ENCODE measurements around the gene MPV17L2. TPM values are rescaled to one million over a fixed set of nuclear protein-coding genes. Genes with fewer than 3 reads are reported as not detected.

The MPV17L2 gene
- total and polyA plus RNA-seq, 10 of the 15 experiments (the other 5 are each of a cell fraction or from before 2014, with no cell fraction given), result 5.1 to 57.2 (median 22.9) TPM

DNA sequence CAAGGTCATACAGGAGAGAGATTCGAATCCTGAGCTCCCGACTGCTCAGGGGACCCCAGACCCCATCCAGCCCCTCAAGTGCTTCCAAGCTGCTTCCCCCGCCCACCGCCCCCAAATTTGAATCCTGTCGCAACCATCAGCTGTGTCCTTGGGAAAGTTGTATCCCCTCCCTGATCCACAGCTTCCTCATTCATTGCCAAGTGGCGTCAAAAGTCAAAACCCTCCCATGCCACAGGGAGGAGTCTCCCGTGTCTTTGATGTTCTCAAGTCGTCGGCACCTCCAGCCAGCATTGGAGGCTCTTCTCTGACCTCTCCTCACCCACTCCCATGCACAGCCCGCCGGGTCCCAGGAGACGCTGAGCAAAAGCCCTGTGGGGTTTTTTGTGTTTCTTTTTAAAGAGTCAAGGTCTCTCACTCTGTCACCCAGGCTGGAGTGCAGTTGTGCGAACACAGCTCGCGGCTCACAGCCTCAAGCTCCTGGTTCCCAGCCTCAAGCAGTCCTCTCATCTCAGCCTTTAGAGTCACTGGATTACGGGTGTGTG is 22.2 kb upstream of the MPV17L2 start (continued):
- TF ChIP-seq, protein P1, sequence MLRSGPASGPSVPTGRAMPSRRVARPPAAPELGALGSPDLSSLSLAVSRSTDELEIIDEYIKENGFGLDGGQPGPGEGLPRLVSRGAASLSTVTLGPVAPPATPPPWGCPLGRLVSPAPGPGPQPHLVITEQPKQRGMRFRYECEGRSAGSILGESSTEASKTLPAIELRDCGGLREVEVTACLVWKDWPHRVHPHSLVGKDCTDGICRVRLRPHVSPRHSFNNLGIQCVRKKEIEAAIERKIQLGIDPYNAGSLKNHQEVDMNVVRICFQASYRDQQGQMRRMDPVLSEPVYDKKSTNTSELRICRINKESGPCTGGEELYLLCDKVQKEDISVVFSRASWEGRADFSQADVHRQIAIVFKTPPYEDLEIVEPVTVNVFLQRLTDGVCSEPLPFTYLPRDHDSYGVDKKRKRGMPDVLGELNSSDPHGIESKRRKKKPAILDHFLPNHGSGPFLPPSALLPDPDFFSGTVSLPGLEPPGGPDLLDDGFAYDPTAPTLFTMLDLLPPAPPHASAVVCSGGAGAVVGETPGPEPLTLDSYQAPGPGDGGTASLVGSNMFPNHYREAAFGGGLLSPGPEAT (IDR thresholded peaks at IDR 0.05; ENCODE audit: low read depth), result peak; percentile 58; the same call in 1 of the 2 replicates
- peak; percentile 88 to 92 for TF ChIP-seq IKZF2 (IDR thresholded peaks at IDR 0.05)
- TF ChIP-seq STAT1 (conservative IDR thresholded peaks at IDR 0.05), result peak; percentile 68; the same call in 1 of the 2 replicates
- 0 out of 2 replicates have a peak, but pooled peaks have one; percentile 63 for TF ChIP-seq TBL1XR1 (IDR thresholded peaks at IDR 0.05; ENCODE audit: low read depth, low read length)
- peak; percentile 73 for TF ChIP-seq ZNF687 (IDR thresholded peaks at IDR 0.05)
- no peak for TF ChIP-seq PBX3 (IDR thresholded peaks at IDR 0.05; ENCODE audit: insufficient replicate concordance, low read depth, low read length)
- peak; percentile 32; the same call in 1 of the 2 replicates for TF ChIP-seq ZNF217 (IDR thresholded peaks at IDR 0.05)
- TF ChIP-seq HDAC2 (IDR thresholded peaks at IDR 0.05), result no peak
- TF ChIP-seq HDGF (IDR thresholded peaks at IDR 0.05), result no peak
- TF ChIP-seq BHLHE40 (IDR thresholded peaks at IDR 0.05; ENCODE audit: borderline replicate concordance in 1 of 2, low read depth in 2 of 2, low read length in 1 of 2), result peak; percentile 63 to 76; a peak in 3 of 4 replicates
- no peak for TF ChIP-seq ASH2L (IDR thresholded peaks at IDR 0.05; ENCODE audit: borderline replicate concordance, low read depth)
- peak; percentile 91 for TF ChIP-seq IKZF1 (conservative IDR thresholded peaks at IDR 0.05)
- peak; percentile 51; the same call in 1 of the 2 replicates for TF ChIP-seq LARP7 (IDR thresholded peaks at IDR 0.05)
- TF ChIP-seq SUPT20H (IDR thresholded peaks at IDR 0.05; ENCODE audit: borderline replicate concordance, control insufficient read depth, low read depth, low read length), result no peak
- TF ChIP-seq, protein P2, sequence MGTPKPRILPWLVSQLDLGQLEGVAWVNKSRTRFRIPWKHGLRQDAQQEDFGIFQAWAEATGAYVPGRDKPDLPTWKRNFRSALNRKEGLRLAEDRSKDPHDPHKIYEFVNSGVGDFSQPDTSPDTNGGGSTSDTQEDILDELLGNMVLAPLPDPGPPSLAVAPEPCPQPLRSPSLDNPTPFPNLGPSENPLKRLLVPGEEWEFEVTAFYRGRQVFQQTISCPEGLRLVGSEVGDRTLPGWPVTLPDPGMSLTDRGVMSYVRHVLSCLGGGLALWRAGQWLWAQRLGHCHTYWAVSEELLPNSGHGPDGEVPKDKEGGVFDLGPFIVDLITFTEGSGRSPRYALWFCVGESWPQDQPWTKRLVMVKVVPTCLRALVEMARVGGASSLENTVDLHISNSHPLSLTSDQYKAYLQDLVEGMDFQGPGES (IDR thresholded peaks at IDR 0.05), result no peak
- no peak for TF ChIP-seq BCLAF1 (IDR thresholded peaks at IDR 0.05)
- peak; percentile 51; the same call in 1 of the 2 replicates for TF ChIP-seq CBFB (IDR thresholded peaks at IDR 0.05; ENCODE audit: low read depth)

All from GM12878 (cell line).